ENCODE results near the gene MRPL44. TPM values are rescaled to one million over a fixed set of nuclear protein-coding genes. Genes with fewer than 3 reads are reported as not detected.
A peak's percentile ranks its signal among the peaks of the same experiment; 100 is the strongest.

MRPL44 gene
- total RNA-seq, 1 donor, result 33.6 TPM

- DNase-seq (ENCODE audit: low read depth), result peak; percentile 53
- H3K4me3 ChIP-seq (ENCODE audit: low read depth, low read length), result no peak overlapping the region
- no peak for TF ChIP-seq CTCF (IDR thresholded peaks at IDR 0.05; ENCODE audit: insufficient read depth, low read length)
These were observed 52.5 kb downstream of the MRPL44 start for GRCh38 chr2:224009605-224010315.

GRCh38 chr2:224011837-224012236, 54.6 kb downstream of the MRPL44 start:
- no peak overlapping the region for H3K4me3 ChIP-seq (ENCODE audit: low read depth, low read length)
- no peak for TF ChIP-seq CTCF (IDR thresholded peaks at IDR 0.05; ENCODE audit: insufficient read depth, low read length)
- no peak for DNase-seq (ENCODE audit: low read depth)

- TF ChIP-seq CTCF (IDR thresholded peaks at IDR 0.05; ENCODE audit: insufficient read depth, low read length), result no peak
- DNase-seq (ENCODE audit: low read depth), result no peak
- H3K4me3 ChIP-seq (ENCODE audit: low read depth, low read length), result no peak overlapping the region
These were observed 57.1 kb downstream of the MRPL44 start for GRCh38 chr2:224014336-224014735.

GRCh38 chr2:224016963-224017362, 59.7 kb downstream of the MRPL44 start:
- TF ChIP-seq CTCF (IDR thresholded peaks at IDR 0.05; ENCODE audit: insufficient read depth, low read length), result no peak
- no peak overlapping the region for H3K4me3 ChIP-seq (ENCODE audit: low read depth, low read length)
- DNase-seq (ENCODE audit: low read depth), result no peak

Other genes with a start within 250 kb of the MRPL44 start
- gene AP1S3, start 119.9 kb upstream of the MRPL44 start, total RNA-seq (ENCODE audit: low replicate concordance), result 8.1 and 16.8 TPM in 2 replicates
- 62.6 and 95.4 TPM in 2 replicates for gene WDFY1, start 12.1 kb upstream of the MRPL44 start, total RNA-seq (ENCODE audit: low replicate concordance)
- gene SERPINE2, start 81.8 kb downstream of the MRPL44 start, total RNA-seq (ENCODE audit: low replicate concordance), result 252 and 1,159 TPM in 2 replicates

Measured in fibroblast of the aortic adventitia (primary cell).